ENCODE measurements around the gene PDGFA.

DNA sequence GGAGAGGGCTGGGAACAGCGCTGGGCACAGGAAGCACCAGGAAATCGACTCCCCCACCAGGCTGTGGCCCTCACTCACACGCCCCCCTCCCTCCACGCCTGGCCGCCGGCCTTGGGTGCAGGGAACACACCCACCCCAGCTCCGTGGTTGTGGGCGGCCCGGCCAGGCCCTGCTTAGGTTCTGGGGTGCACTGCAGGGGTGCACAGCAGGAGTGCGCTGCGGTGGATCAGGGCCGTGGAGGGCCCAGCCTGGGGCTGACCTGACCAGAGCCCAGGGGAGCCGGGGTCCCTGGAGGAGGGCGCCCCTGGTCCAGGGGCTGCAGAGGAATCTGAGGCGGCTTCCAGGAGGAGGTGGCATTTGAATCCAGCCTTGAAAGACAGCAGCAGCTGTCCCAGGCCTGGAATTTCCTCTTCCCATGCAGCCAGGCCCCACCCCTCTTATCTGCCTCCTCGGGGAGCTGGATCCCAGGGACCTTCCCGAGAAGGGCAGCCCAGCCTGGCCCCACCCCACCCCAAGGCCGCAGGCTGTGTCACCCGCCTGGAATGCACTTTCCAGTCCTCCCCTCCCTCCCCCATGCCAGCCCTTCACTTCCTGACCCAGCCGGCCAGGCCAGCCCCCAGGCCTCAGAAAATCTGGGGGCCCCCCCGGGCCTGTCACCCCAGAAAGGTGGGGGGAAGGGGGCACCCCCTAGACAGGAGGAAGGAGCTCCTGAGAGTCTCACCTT is 18.4 kb upstream of the PDGFA start:
- TF ChIP-seq EZH2 (IDR thresholded peaks at IDR 0.05; ENCODE audit: insufficient read depth, poor library complexity, severe bottlenecking) (no peak), EZH2phosphoT487 (IDR thresholded peaks at IDR 0.05; ENCODE audit: insufficient read depth, low read depth) (no peak)

Measured in GM23248 (cell line).